ENCODE data around the gene TNRC18.

DNA sequence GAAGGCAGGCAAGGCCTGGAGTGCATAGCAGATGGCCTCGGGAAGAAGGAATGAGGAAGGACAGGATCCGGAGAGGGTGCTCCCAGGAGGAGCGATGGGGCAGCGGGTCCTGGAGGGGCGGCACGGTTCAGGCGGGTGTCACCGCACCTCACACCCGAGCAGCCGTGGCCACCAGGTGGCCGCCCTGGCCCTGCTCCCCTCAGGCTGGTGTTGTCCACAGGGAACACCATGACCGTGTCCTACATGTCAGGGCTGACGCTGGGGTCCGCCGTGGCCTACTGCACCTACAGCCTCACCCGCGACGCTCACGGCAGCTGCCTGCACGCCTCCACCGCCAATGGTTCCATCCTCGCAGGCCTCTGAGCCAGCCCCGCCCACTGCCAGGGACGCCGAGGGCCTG, 121.1 kb downstream of the TNRC18 start:
- TF ChIP-seq, protein P1, sequence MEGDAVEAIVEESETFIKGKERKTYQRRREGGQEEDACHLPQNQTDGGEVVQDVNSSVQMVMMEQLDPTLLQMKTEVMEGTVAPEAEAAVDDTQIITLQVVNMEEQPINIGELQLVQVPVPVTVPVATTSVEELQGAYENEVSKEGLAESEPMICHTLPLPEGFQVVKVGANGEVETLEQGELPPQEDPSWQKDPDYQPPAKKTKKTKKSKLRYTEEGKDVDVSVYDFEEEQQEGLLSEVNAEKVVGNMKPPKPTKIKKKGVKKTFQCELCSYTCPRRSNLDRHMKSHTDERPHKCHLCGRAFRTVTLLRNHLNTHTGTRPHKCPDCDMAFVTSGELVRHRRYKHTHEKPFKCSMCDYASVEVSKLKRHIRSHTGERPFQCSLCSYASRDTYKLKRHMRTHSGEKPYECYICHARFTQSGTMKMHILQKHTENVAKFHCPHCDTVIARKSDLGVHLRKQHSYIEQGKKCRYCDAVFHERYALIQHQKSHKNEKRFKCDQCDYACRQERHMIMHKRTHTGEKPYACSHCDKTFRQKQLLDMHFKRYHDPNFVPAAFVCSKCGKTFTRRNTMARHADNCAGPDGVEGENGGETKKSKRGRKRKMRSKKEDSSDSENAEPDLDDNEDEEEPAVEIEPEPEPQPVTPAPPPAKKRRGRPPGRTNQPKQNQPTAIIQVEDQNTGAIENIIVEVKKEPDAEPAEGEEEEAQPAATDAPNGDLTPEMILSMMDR (IDR thresholded peaks at IDR 0.05) = no peak
- no peak for TF ChIP-seq EZH2 (IDR thresholded peaks at IDR 0.05; ENCODE audit: borderline replicate concordance, insufficient read depth, low read depth, low read length, poor library complexity, severe bottlenecking)

Data from B cell (primary cell).